Measurements from ENCODE around the gene BABAM2.

GRCh38 chr2:28355521-28356094 is 465.1 kb downstream of the BABAM2 start:
- TF ChIP-seq, protein P1, sequence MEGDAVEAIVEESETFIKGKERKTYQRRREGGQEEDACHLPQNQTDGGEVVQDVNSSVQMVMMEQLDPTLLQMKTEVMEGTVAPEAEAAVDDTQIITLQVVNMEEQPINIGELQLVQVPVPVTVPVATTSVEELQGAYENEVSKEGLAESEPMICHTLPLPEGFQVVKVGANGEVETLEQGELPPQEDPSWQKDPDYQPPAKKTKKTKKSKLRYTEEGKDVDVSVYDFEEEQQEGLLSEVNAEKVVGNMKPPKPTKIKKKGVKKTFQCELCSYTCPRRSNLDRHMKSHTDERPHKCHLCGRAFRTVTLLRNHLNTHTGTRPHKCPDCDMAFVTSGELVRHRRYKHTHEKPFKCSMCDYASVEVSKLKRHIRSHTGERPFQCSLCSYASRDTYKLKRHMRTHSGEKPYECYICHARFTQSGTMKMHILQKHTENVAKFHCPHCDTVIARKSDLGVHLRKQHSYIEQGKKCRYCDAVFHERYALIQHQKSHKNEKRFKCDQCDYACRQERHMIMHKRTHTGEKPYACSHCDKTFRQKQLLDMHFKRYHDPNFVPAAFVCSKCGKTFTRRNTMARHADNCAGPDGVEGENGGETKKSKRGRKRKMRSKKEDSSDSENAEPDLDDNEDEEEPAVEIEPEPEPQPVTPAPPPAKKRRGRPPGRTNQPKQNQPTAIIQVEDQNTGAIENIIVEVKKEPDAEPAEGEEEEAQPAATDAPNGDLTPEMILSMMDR (conservative IDR thresholded peaks at IDR 0.05; ENCODE audit: low read depth, low read length): no peak
- TF ChIP-seq FOS (IDR thresholded peaks at IDR 0.05; ENCODE audit: low read depth, low read length) (no peak), RAD21 (IDR thresholded peaks at IDR 0.05; ENCODE audit: low read length) (no peak), POLR2A (IDR thresholded peaks at IDR 0.05; ENCODE audit: low read depth, low read length) (no peak), BHLHE40 (IDR thresholded peaks at IDR 0.05; ENCODE audit: low read depth, low read length) (no peak), MAFK (IDR thresholded peaks at IDR 0.05; ENCODE audit: low read depth, low read length) (no peak), MAZ (IDR thresholded peaks at IDR 0.05; ENCODE audit: borderline replicate concordance, low read depth, low read length) (no peak), USF2 (IDR thresholded peaks at IDR 0.05; ENCODE audit: low read depth, low read length) (no peak), RFX5 (IDR thresholded peaks at IDR 0.05; ENCODE audit: low read depth, low read length) (no peak), SMC3 (IDR thresholded peaks at IDR 0.05; ENCODE audit: low read depth, low read length) (no peak), CEBPB (IDR thresholded peaks at IDR 0.05; ENCODE audit: low read depth, low read length) (no peak), RCOR1 (IDR thresholded peaks at IDR 0.05; ENCODE audit: insufficient replicate concordance, low read length) (no peak), MXI1 (IDR thresholded peaks at IDR 0.05; ENCODE audit: borderline replicate concordance, low read depth, low read length) (no peak)
